Amygdala (tissue), 56 donors: ENCODE data around the gene SIGMAR1.

Source experiments
- DNase-seq, 56 donors: peaks; one replicate each; lab custom pipeline; 2025; lab: John Stamatoyannopoulos, UW

Gene SIGMAR1

GRCh38 chr9:34585946-34586669 lies 51.5 kb downstream of the SIGMAR1 start:
- no peak for DNase-seq

GRCh38 chr9:34584970-34585369 lies 52.6 kb downstream of the SIGMAR1 start:
- DNase-seq, result no peak
